Right hindlimb (tissue), 1 donor: ENCODE data around the gene IRF4.
A peak's percentile ranks its signal among the peaks of the same experiment; 100 is the strongest.

Source experiments
- DNase-seq: peaks from one replicate; pipeline ENCODE4 v3.0.0-alpha.2; 2018

IRF4 gene

DNA sequence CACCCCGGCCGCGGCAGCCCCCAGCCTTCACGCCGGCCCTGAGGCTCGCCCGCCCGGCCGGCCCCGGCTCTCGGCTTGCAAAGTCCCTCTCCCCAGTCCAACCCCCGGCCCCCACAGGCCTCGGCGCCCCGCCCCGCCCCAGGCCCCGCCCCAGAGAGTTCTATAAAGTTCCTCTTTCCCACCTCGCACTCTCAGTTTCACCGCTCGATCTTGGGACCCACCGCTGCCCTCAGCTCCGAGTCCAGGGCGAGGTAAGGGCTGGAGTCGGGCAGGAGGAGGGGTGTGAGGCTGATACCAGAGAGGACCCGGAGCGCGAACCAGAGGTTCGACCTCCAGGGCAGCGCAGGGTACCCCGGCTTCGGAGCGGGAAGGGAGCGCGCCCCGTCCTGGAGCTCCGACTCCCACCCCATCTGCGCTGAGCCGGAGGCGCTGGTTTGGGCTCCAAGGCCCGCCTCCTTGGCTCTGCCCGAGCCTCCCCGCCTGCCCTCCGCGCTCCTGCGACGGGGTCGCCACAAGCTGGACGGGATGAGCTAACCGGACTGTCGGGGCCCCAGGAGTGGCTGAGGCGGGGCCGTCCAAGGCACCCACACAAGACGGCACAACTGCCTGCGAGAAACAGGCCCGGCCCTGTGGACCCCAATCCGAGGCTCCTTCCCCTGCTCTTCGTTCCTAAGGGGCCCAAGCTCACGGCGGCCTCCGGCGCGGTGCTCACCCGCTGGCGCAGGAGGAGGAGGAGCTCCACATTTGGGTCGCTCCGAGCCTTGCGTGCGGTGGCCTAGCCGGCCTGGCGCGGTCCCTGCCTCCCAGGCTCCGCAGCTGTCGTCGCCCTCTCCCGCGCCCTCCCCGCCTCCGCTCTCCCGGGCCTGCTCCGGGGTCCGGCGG lies at the start of gene IRF4:
Gene IRF4, plus strand, starts transcription at position 194 of the 882 bp plus-strand sequence. CDS start 1,401 bp downstream, outside the sequence.
- peak; percentile 50 for DNase-seq

DNA sequence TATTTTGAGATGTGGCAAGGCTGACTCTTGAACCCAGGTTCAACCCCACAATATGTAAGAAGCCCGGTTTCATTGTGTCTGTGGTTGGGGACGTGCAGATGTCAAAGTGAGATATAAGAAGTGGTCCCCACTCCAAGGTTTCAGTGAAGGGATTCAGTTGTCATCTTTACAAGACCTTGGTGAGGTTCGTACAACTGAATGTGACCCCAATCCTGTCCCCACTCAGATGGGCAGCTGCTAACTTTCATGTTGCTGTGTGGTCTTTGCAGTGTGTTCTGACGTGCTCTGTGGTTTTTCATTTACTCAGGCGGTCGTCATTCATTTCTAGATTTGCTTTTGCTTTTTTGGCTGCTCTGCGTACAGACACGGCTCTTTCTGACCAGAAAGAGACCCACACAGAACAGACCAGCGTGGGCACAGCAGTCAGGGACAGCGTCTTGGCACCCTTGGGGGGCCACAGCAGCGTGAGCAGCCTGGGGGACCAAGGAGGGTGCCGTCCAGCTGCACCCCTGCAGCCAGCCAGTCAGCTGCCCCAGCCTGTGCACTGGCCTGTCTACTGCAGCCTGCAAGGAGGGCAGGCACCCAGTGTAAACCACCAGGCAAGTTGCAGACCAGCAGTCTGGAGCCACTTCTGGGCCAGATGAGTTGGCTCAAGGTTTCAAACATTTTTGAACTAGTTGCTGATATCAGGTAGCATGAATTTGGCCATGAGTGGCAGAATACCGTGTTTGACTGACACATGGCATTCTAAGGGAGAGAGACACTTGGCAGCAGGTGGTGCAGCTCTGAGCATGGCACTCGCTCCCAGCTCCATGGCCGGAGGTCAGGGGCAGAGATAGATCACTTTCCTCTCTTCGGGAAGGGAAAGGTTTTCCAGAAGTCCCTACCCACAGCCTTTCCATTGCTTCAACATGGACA lies 49.4 kb upstream of the IRF4 start:
- DNase-seq, result no peak

DNA sequence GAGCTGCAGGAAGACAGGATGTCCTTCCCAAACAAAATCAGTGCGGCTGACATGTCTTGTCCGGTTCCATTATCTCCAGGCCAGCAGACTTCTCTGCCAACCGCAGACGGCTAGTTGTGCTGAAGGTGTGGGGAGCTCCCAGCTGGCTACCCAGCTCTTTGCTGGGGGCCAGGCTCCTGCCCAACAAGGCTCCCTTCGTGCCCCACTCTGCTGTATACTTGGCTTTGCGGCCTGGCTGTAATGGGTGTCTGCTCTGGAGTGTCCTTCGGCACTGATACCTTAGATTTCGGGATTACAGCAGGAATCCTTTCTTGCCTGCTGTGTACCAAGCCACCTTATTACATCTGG lies 48.7 kb upstream of the IRF4 start:
- DNase-seq, result no peak

DNA sequence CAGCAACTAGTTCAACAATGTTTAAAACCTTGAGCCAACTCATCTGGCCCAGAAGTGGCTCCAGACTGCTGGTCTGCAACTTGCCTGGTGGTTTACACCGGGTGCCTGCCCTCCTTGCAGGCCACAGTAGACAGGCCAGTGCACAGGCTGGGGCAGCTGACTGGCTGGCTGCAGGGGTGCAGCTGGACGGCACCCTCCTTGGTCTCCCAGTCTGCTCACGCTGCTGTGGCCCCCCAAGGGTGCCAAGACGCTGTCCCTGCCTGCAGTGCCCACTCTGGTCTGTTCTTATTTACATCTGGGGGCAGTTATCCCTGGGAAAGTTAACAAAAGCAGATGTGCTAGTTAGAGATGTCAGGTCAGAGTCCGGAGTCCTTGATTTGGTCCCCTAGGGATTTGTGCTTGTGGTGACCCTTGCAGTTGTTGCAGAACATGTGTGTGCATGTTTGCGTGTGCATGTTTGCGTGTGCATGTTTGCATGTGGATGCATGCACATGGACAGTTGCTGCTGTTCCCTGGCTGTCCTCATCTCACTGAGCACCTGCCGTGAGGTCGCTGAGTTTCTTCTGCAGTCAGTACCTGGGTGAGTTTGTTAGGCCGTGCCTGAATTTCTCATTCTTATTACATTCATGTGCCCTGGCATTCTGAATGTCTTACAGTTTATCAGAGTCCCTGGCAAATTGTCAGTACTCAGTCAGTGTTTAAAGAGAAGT lies 48.2 kb upstream of the IRF4 start:
- DNase-seq, result no peak

DNA sequence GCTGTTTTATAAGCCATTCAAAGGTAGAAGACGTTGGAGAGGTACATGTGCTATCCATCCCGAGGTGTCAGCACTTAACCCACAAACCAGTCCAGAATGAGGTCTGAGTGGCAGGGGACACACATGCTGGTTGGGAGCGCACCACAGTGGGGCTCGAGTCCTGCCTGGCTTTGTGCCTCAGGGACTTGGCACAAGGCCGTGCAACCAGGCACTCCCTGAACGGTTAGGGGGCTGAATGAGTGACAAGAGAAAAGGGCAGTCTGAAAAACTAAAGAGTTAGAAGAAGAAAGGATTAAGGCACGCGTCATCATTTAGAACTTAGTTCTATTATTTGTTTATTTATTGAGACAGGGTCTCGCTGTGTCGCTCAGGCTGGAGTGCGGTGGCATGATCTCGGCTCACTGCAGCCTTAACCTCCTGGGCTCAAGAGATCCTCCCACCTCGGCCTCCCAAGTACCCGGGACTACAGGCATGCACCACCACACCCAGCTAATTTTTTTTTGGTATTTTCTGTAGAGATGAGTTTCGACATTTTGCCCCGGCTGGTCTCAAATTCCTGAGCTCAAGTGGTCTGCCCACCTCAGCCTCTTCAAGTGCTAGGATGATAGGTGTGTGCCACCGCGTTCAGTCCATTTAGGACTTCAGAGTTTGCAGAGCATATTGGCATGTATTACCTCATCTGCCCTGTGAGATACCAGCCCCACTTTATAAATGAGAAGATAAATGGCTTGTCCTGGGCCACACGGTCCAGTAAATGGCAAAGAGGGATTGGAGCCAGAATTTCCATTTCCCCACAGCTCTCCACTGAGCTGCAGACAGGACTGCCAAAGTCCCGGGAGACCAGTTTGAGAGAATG lies 47.4 kb upstream of the IRF4 start:
- DNase-seq, result no peak

DNA sequence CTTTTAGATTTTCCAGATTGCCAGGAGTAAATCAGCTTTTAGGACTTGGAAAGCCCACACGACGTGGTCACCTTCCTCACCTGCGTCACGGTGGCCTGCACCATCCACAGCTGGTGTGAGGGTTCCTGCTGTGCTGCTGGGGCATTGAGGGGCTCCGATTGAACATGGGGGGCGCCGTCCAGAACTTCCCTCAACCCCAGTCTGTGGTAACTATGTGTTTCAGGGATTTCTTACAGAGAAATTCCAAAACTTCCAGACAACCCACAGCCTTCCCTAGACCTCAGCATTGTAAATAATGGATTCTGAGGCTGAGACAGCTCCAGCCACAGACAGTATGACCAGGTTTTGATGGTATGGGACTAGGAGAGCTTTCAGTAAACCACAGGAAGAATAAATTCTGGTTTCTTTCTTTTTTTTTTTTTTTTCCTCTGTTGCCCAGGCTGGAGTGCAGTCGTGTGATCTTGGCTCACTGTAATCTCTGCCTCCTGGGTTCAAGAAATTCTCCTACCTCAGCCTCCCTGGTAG lies 46.7 kb upstream of the IRF4 start:
- no peak for DNase-seq

DNA sequence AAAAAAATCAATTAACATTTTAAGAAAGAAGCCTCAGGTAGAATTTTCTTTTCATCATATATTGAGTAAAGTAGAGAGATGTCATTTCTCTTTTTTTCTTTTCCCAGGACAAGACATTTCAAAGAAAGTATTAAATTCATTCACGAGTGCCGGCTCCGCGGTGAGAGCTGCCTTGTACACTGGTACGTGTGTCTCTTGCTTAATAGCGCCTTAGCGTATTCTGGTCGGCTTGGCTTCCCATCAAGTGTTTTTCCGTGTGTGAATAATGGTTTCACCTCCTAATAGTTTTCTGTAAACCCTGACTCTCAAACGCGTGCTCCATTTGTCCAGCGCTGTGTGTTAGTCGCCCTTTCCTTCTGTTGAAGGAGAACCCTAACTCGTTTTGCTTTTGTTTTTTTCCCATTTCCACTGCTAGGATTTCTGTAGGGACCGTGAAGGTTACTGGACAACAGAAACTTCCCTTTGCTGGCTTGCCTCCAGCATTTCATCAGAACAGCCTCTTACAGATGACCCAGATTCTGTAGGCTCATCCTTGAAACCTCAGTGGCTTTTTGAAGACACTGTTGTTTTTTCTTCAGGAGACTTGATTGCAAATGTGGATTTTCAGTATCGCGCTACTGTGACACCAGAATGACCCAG lies 45.7 kb upstream of the IRF4 start:
- no peak for DNase-seq

DNA sequence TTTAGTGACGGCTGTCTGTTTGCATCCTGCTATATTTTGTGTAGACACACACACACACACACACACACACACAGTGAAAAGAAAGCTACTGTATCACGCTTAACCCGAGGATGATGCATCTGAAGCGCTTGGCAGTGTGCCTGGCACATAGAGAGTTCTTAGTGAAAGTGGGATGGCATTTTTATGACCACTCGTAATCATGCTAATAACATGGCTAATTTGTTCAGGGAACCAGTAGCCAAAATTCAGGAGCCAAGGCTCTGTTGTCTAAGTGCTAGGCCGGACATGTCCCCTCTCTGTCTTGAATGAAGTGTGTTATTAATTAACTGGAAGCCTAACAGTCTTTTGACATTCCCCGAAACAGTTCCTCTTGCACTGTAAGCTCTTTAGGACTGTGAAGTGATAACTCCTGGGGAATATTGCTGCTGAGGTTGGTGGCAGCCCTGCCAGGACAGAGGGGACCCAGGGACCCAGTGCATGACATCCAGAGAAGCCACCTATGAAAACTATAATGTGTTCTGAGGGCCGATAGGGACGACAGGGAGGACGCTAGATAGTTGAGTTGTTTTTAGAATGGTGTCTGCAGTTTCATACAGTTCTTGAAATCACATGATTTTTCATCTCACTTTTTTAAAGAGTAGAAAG lies 45.0 kb upstream of the IRF4 start:
- no peak for DNase-seq

DNA sequence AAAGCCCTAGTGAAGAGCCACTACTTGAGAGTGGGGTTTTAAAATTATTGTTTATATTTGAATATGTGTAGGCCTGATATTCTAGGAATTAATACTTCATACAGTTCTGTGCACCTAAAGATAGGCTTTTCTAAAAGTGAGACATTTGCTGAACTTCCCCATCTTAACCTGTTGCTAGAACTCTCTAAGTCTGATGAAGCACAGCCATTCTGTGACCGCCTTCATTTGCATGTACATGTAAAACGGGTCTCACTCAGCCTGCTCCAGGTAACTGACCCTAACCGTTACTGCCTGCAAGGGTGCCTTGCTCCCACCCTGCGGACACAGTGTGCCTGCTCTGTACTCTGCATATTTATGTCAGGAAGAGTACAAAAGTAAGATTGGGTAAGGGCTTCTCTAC lies 44.3 kb upstream of the IRF4 start:
- DNase-seq, result no peak

DNA sequence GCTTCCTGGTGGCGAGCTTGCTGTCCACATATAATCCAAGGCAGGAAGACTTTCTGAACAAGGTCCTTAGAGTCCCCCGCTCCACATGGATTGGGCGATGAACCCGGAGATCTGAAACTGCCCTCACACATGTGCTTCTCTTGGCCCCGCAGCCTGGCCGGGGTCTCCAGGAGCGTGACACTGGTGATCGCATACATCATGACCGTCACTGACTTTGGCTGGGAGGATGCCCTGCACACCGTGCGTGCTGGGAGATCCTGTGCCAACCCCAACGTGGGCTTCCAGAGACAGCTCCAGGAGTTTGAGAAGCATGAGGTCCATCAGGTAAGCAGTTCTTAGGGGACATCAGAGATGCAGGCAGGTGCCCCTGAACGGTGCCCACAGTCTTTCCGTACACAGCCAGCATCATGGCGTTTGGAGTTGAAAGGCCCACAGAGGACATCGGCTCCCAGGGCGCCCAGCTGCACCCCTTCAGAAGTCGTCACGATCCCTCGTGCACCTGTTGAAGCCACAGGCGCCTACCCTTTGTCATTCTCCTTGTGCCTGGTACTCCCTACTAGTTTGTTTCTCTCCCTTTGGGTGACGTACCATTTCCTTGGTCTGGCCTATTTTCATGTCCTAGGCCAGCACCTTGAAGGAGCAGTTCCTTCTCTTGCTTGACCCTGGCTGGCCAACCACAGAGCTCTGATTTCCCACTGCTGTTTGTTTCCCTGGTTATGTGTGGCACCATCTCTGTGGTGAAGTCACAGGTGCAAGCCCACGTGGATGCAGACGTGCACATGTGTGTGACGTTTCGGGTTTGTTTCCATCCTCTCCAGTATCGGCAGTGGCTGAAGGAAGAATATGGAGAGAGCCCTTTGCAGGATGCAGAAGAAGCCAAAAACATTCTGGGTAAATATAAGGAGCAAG lies 43.3 kb upstream of the IRF4 start:
- no peak for DNase-seq

DNA sequence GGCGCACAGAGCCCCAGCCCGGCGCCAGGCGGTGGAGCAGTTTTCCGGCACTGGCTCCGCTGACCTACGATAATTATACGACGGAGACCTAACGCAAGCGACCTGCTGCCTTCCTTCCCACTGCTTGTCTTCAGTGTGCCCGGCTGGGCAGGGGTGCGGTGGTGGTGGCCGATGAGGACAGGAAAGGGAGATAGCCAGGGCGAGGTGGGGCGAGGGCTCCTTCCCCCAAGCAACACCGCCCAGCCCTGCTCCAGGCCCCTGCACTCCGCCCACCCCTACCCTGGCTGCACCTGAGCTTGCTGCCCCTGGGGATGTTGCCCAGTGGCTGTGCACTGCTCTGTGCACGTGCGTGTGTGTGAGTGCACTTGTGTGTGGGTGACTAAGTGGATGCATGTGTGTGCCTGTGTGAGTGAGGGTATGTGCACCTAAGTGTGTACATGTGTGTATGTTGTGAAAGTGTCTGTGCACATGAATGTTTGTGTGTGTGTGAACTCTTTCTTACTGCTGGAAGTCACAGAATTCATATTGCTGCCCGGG lies 42.6 kb upstream of the IRF4 start:
- no peak for DNase-seq

DNA sequence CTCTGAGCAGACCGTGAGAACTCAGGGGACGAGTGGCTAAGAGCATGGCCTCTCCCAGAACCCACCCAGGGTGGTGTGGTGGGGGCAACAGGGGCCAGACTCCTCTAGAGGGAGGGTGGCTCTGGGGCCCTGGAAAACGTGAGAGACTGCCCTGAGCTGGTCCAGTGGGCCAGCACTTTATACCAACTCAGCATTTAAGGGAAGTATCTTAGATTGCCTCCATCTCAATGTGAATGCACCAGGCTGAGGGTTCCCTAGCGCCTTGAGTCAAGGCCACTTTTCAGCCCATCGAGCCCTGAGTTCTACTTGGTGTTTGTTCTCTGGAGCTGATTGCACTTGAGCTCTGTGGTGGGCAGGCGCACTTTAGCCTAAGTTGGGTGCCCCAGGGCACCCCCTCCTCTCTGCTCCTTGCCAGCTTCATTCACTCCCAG lies 42.0 kb upstream of the IRF4 start:
- DNase-seq, result no peak

DNA sequence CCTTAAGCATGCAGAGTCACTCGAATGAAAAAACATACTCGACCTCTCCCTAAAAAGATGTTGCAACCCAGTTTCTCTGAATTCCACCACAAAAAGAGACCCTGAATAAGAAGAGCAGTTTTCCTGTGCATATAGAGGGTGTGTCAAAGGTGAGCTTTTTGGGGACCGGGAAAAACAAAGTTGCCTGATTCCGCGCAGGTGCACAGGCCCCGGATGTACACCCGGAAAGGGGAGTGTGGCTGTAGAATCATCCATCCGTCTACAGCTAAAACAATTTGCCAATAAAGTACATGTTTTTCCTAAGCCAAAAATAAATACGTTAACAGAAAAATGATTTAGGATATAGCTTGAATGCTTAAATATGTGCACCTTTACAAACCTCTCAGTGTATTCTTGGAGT lies 41.2 kb upstream of the IRF4 start:
- DNase-seq, result no peak

DNA sequence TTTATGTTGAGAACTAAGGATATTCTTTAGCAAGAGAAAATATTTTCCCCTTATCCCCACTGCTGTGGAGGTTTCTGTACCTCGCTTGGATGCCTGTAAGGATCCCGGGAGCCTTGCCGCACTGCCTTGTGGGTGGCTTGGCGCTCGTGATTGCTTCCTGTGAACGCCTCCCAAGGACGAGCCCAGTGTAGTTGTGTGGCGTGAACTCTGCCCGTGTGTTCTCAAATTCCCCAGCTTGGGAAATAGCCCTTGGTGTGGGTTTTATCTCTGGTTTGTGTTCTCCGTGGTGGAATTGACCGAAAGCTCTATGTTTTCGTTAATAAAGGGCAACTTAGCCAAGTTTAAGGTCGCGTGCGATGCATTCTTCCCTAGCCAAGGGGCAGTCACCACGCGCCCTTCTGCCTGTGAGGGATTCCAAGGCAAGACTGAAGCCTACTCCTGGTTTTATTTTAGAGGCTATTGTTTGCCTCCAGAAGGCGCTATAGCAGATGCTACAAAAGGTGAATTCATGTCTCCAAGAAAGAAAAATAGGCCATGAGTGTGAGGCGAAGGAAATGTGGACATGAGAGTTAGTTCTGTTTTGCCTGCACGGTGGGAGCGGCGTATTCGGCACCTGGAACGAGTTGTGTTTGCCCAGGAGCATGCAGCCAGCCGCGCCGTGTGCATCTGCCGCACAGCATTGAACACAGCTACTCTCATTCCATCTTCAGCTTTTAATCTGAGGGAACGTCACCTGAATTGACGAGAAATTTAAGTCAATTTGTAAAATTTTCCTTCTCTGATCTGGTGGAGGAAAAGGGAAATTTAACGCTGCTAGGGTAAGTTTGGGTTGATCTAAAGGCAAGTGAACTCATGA lies 40.3 kb upstream of the IRF4 start:
- no peak for DNase-seq

DNA sequence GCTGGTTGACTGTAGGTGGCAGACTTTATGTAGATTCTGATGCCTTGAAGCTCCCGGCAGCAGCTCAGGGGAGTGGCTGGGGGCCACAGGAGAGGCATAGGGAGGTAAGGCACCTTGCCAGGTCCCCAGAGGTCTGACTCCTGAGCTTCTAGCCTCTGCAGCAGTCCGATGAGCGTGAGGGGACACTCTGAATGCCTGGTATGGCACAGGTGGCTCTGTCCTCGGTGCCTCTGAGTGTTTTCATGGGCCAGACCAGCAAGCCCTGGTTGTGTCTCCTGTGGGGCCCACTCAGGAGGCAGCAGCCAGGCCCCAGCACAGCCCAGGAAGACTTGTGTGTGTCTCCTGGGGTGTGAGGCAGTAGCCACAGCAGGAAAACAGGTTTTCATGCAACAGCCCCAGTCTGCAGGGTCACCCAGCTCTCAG lies 39.7 kb upstream of the IRF4 start:
- DNase-seq, result no peak

DNA sequence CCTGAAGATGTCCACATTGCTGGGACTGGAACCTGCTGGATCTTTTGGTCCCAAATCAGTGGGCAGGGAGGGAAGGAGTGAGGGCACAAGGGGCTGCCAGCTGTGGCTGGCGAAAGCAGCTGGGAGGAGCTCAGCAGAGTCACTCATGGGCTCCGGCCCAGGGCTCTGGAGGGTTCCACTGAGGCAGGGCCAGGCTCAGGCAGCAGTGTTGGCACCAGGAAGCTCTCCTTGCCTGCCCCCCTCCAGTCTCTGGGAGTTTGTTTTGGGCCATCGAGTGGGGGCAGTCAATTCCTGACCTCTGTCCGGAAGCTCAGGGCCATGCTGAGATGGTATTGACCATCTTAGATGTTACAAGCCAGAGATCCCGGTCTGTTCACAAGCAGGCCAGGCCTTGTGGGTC lies 39.1 kb upstream of the IRF4 start:
- no peak for DNase-seq

DNA sequence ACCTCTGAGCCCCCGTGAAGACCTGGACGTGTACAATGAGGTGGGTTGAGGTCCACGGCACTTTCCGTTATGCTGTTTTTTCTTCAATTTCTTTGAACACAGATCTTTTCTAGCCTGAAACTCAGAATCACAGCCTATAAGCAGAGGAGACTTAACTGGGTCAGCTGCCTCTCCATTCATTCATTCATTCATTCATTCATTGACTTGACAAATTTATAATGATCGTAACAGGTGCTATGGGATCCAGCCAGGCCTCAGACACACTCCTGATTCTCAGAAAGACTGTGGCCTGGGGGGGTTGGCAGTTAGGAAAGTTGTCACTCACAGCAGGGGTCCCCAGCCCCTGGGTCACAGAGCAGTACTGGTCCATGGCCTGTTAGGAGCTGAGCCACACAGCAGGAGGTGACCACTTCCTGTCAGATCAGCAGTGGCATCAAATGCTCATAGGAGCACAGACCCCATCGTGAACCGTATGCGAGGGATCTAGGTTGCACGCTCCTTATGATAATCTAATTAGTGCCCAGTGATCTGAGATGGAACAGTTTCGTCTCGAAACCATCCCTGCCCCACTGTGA lies 38.6 kb upstream of the IRF4 start:
- no peak for DNase-seq
